Type B pancreatic cell (in vitro differentiated cells): ENCODE results near the gene MIOS. TPM values are rescaled to one million over a fixed set of nuclear protein-coding genes. Genes with fewer than 3 reads are reported as not detected.

Experiments used
- DNase-seq: peaks from one replicate; pipeline ENCODE4 v3.0.0; 2021; ENCODE audit warnings: mixed read lengths; ENCODE audit not compliant: unreplicated experiment; ENCODE audit errors: extremely low spot score
- H3K27ac Mint-ChIP-seq: 2 replicates; pipeline ENCODE4 v1.8.0; 2021; ENCODE audit warnings: mild to moderate bottlenecking, mixed read lengths
- H3K27me3 Mint-ChIP-seq: 2 replicates; pipeline ENCODE4 v1.8.0; 2021; ENCODE audit warnings: mixed read lengths
- H3K36me3 Mint-ChIP-seq: 2 replicates; pipeline ENCODE4 v1.8.0; 2021; ENCODE audit warnings: mixed read lengths
- H3K4me1 Mint-ChIP-seq: one replicate; pipeline ENCODE4 v1.8.0; 2021; ENCODE audit warnings: mixed read lengths; ENCODE audit not compliant: unreplicated experiment
- H3K4me3 Mint-ChIP-seq: 2 replicates; pipeline ENCODE4 v1.8.0; 2021; ENCODE audit warnings: mild to moderate bottlenecking, mixed read lengths
- H3K9me3 Mint-ChIP-seq: 2 replicates; pipeline ENCODE4 v1.8.0; 2021; ENCODE audit warnings: mixed read lengths
- CTCF ChIP-seq: fragments of 200-600 bp; sonication (generic); conservative IDR thresholded peaks from 2 replicates; pipeline ENCODE4 v1.5.0; 2021; ENCODE audit warnings: antibody characterized with exemption, mild to moderate bottlenecking
- total RNA-seq: library from RNA; stranded (reverse); gene quantifications from 2 replicates; pipeline ENCODE4 v1.2.1, GENCODE V29; 2021; ENCODE audit warnings: low replicate concordance

Gene MIOS
- total RNA-seq, 1 donor from 2014 or later, result 43.6 TPM

GRCh38 chr7:7568553-7568952 lies 1.9 kb downstream of the MIOS start:
- Mint-ChIP-seq H3K4me1 (peaks cover 25% of the 10 kb centered on the region), H3K4me3 (peak overlapping the region; percentile 88)
- DNase-seq, result no peak

GRCh38 chr7:7569081-7569527 lies 2.4 kb downstream of the MIOS start:
- peaks cover 42% of the 10 kb centered on the region for H3K36me3 Mint-ChIP-seq
- H3K4me3 Mint-ChIP-seq, result peak overlapping the region; percentile 88
- H3K27me3 Mint-ChIP-seq, result no peaks in the 10 kb centered on the region
- no peak for DNase-seq
- H3K4me1 Mint-ChIP-seq, result peaks cover 25% of the 10 kb centered on the region
- peaks cover 6% of the 10 kb centered on the region for H3K9me3 Mint-ChIP-seq
- H3K27ac Mint-ChIP-seq, result peak overlapping the region; percentile 77
- no peak for TF ChIP-seq CTCF

More at GRCh38 chr7:7568553-7568952, 1.9 kb downstream of the MIOS start:
- H3K36me3 Mint-ChIP-seq, result peaks cover 36% of the 10 kb centered on the region
- peak overlapping the region; percentile 90 for H3K27ac Mint-ChIP-seq
- peaks cover 6% of the 10 kb centered on the region for H3K9me3 Mint-ChIP-seq
- no peak for TF ChIP-seq CTCF
- no peaks in the 10 kb centered on the region for H3K27me3 Mint-ChIP-seq

GRCh38 chr7:7569615-7570014 lies 2.9 kb downstream of the MIOS start:
- peaks cover 46% of the 10 kb centered on the region for H3K36me3 Mint-ChIP-seq
- H3K27me3 Mint-ChIP-seq, result no peaks in the 10 kb centered on the region
- no peak for DNase-seq
- peak overlapping the region; percentile 88 for H3K4me3 Mint-ChIP-seq
- H3K4me1 Mint-ChIP-seq, result peaks cover 25% of the 10 kb centered on the region
- peak overlapping the region; percentile 77 for H3K27ac Mint-ChIP-seq
- TF ChIP-seq CTCF, result no peak
- H3K9me3 Mint-ChIP-seq, result peaks cover 6% of the 10 kb centered on the region

GRCh38 chr7:7570584-7570983 lies 3.9 kb downstream of the MIOS start:
- peak overlapping the region; percentile 7 for H3K27ac Mint-ChIP-seq
- peaks cover 6% of the 10 kb centered on the region for H3K9me3 Mint-ChIP-seq
- no peak for TF ChIP-seq CTCF
- peaks cover 47% of the 10 kb centered on the region for H3K36me3 Mint-ChIP-seq
- no peak for DNase-seq
- H3K4me3 Mint-ChIP-seq, result no peak overlapping the region
- no peaks in the 10 kb centered on the region for H3K27me3 Mint-ChIP-seq
- peaks cover 25% of the 10 kb centered on the region for H3K4me1 Mint-ChIP-seq

- DNase-seq, result no peak
- H3K9me3 Mint-ChIP-seq, result peaks cover 6% of the 10 kb centered on the region
- no peak overlapping the region for H3K4me3 Mint-ChIP-seq
- TF ChIP-seq CTCF, result no peak
- H3K27me3 Mint-ChIP-seq, result no peaks in the 10 kb centered on the region
- H3K4me1 Mint-ChIP-seq, result peaks cover 15% of the 10 kb centered on the region
- peaks cover 42% of the 10 kb centered on the region for H3K36me3 Mint-ChIP-seq
- no peak overlapping the region for H3K27ac Mint-ChIP-seq
These were observed 7.0 kb downstream of the MIOS start for GRCh38 chr7:7573701-7574100.

- peaks cover 31% of the 10 kb centered on the region for H3K36me3 Mint-ChIP-seq
- no peak for TF ChIP-seq CTCF
- no peak overlapping the region for H3K27ac Mint-ChIP-seq
- no peak overlapping the region for H3K4me3 Mint-ChIP-seq
- no peaks in the 10 kb centered on the region for H3K27me3 Mint-ChIP-seq
- no peaks in the 10 kb centered on the region for H3K9me3 Mint-ChIP-seq
- H3K4me1 Mint-ChIP-seq, result no peaks in the 10 kb centered on the region
- DNase-seq, result no peak
These were observed 9.7 kb downstream of the MIOS start for GRCh38 chr7:7576344-7576743.
